GM19328 (cell line): ENCODE results near the gene TIGD4.

Experiments used
- ATAC-seq: cut with Tn5 transposase; IDR thresholded peaks from one replicate; pipeline ENCODE4 v1.9.1; 2021; ENCODE audit warnings: mild to moderate bottlenecking, moderate library complexity; ENCODE audit not compliant: unreplicated experiment

Gene TIGD4

DNA sequence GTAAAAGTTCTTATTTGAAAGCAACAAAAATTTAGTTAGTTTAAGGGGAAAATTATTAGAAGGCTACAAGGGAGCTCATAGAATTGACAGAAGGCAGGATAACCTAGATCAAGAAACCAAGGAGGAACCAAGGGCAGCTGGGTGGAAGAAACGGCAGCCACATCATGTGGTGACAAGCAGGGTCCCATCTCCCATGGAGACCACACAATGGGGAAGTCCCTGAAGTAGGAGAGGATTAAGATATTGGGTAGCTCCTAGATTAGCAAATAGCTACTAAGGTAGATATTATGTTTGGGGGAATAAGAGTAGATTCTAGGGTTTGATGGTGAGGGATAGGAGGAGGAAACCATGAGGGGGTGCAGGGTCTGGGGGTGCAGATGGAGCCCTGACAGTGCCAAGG is 51.7 kb downstream of the TIGD4 start:
- no peak for ATAC-seq

DNA sequence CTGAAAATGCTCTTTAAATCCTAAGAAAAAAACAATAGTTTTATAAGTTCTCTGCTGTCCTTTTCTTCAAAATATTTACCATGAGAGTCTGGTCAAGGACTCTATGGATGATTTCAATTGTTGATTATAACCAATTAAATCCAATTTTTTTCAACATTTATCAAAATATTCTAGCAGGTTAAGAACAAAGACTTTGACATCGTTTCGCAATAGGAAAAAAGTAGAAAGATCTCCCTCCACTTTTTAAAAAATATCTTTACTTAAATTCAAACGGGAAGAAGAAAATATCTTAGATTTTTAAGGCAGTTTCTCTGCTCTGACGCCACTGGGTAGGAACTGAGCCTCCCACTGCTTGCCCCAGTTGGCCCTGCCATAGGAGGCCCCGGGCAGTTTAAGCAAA is 55.0 kb downstream of the TIGD4 start:
- ATAC-seq = no peak

DNA sequence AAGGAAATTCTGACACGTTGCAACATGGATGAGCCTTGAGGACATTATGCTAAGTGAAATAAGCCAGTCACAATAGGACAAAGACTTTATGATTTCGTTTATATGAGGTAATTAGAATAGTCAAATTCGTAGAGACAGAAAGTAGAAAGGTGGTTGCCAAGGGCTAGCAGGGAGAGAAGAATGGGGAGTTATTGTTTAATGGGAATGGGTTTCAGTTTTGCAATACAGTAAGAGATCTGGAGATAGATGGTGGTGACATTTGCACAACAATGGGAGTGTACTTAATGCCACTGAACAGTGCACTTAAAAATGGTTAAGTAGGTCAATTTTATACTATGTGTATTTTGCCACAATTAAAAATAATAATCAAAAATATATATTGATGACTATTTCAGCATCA is 56.3 kb downstream of the TIGD4 start:
- ATAC-seq = no peak

DNA sequence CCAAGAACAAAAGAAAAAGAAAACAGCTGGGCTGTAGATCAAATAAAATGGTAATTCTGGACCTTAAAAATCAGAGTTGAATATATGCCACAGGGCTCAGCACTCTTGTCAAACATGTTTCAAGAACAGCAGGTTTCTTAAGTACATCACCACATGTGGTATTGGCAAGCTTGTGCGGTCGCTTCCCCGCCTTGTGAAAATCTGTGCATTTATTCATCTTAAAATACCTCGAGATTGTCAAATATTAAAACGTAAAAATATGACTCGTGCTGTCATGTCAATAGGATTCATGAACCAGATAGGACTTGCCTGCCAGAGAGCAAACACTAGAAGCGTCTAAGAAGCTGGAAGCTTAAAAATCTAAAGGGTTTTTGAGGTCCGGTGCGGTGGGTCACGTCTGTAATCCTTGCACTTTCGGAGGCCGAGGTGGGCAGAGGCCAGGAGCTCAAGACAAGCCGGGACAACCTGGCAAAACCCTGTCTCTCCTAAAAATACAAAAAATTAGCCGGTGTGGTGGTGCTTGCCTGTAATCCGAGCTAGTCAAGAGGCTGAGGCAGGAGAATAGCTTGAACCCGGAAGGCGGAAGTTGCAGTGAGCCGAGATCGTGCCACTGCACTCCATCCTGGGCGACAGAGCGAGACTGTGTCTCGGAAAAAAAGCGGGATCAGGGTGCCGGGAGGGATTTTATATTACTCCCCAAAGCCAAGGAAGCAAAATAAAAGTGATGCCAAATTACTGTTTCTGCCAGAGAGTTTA is 59.6 kb downstream of the TIGD4 start:
- no peak for ATAC-seq
